ENCODE results near the gene FLT3.
"Not testable (repeated sequence)": the region's sequence is repeated elsewhere in the genome, so short reads cannot be mapped to it uniquely, and the experiment has no call there.

Gene FLT3

DNA sequence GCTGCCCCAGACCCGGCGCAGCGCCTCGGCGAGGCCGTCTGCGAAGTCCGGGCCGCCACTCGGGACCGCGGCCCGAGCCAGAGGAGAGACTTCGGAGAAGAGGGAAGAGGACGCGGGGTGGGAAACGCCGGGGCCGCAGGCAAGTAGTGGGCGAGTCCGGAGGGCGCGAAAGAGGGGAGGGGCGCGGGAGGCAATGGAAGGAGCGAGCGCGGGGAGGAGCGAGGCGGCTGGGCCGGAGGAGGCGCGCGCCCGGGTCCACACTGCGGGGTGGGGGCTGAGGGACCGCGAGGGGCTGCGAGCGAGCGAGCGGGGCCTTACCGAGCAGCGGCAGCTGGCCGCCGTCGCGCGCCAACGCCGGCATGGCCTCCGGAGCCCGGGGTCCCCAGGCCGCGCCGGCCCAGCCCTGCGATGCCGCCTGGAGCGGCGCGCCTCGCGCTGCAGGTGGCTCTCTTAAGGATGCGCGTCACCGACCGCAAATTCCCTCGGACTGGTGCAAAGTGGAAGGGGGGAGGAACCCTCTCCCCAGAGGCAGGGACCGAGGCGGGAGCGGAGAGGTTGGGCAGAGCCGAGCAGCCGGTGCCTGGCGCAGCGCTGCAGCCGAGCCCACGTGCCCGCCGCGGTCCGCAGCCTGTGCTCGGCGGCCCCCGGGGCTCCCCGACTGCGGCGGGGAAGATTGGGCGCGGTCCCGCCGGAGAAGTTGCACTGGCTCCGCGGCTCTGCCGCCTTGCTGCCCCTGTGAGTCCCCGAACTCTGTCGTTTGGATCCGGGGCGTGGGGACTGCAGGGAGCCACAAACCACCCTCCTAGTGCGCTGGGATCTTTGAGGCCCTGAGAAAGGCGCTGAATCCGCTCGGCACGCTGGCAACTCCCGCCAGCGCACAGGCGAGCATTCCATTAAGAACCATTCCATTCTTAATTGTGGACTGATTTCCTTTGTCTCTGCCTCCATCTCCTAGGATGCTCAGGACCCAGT lies at the start of gene FLT3:
Gene FLT3 (minus strand): TSS at position 427 of the 972 bp plus-strand sequence. CDS start 66 bp downstream, at position 361.
- peak; percentile 10 for DNase-seq (ENCODE audit: low spot score)

DNA sequence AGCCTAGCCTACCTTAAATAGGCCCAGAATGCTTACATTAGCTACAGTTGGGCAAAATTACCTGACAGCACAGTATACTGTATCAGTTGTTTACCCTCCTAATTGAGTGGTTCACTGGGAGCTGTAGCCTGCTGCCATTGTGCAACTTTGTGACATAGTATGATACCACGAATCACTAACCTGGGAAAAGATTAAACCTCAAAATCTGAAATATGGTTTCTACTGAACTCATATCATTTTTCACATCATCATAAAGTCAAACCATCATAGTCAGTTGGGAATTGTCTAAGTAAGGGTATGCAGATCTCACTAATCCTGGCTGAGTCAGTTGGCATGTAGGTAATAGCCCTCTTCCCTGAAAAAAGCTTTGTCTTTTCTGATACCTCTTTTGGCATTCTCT lies 47.1 kb upstream of the FLT3 start:
- DNase-seq (ENCODE audit: low spot score), result no peak

DNA sequence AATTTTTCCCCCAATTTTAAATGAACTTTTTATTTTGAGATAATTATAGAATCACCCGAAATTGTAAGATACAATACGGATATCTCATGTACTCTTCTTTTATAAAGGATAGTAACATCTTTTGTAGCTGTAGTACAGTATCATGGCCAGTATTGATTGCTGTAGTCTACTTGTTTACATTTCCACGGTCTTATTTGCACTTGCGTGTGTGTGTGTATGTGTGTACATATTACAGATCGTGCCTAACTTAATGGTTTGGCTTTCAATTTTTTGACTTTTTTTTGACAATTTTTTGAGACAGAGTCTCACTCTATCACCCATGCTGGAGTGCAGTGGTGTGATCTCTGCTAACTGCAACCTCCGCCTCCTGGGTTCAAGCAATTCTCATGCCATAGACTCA lies 44.7 kb upstream of the FLT3 start:
- no peak for DNase-seq (ENCODE audit: low spot score)

DNA sequence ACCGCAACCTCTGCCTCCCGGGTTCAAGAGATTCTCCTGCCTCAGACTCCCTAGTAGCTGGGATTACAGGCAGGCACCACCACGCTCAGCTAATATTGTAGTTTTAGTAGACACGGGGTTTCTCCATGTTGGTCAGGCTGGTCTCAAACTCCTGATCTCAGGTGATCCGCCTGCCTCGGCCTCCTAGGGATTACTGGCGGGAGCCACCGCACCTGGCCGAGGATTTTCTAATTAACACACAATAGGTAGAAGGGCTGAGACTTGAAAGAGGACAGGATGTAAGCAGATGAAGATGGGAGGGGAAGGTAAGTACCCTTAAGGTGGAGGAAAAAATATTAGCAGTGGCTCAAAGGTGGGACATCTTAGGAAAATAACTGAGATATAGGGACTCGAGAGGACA lies 41.2 kb upstream of the FLT3 start:
- not testable (repeated sequence) for DNase-seq (ENCODE audit: low spot score)

DNA sequence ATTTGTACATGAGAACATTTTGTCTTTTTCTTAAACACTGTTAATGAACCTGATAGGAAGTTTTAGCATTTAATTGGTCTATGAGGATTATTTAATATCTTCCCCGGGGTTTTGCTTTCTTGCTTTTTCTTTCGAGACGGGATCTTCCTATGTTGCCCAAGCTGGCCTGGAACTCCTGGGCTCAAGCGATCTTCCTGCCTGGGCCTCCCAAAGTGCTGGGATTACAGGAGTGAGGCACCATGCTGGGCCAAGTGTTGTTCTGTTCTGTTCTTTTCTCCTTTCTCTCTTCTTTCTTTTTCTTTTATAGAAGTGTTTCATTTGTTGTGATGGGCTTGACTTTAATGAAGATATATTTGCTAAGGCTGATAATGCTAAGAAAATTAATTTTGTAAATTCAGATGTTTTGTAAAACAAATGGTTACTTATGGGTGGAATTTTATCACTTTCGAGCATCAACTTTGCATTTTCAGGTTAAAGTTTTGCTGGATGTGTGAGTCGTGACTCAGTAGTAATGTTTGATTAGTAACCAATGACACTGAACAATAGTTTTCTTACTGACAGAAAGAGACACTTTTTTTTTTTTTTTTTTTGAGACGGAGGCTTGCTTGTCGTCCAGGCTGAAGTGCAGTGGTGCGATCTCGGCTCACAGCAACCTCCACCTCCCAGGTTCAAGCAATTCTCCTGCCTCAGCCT lies 40.2 kb upstream of the FLT3 start:
- no peak for DNase-seq (ENCODE audit: low spot score)

DNA sequence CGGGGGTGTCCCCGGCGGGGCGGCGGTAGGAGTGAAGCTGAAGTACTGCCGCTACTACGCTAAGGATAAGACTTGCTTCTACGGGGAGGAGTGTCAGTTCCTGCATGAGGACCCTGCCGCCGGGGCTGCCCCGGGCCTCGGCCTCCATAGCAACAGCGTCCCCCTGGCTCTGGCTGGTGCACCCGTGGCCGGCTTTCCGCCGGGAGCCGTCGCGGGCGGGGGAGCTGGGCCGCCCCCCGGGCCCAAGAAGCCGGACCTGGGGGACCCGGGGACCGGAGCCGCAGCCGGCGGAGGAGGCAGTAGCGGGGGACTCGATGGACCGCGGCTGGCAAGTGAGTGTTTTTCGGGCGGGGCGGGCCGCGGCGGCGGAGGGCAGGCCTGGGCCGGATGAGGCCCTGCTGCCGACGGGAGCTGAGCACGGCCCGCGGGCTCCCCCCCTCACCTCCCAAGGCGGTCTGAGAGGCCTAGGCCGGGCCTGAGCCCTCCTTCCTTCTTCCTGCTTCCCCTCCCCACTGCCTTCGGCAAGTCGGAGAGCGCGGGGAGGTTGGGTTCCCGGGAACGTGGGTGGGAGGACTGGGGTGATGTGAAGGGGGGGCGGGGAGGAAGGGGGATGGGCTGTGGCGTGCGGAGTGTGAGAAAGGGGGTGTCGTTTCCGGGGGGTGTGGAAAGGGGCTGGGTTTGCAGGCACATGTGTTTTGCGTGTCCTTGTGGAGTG lies 38.5 kb upstream of the FLT3 start:
- peak; percentile 88 for DNase-seq (ENCODE audit: low spot score)

DNA sequence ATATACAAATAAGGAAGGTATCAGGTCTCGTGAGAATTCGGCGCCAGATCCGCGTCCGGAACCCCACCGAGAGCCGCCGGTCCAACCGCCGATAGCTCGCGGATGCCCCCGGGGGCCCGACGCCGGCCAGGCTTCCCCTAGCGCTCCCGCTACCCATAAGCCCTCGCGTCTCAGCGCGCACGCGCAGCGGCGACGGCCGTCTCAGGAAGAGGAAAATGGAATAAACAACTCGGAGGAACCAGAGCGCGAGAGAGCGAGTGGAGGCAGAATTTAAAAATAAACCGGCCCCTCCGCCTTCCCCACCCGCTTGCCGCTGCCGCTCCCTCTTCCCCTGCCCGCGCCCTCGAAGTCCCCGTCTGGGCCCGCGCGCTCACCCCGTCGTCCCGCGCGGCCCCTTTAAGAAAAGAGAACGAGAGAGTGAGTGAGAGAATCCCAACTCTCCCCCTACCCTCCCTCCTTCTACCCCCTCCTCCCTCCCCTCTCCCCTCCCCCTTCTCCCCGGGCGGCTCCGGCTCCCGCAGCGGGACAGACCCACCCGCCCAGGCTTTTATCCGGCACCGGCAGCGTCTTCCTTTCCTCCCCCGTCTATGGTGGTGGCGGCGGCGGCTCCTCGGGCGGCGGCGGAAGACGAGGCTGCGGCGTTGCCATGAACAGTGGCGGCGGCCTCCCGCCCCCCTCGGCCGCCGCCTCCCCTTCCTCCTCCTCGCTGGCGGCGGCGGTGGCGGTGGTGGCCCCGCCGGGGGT lies 37.8 kb upstream of the FLT3 start, which contains the start of gene PAN3:
Gene PAN3 (plus strand): TSS at position 534 of the 744 bp plus-strand sequence. CDS start 113 bp downstream, at position 647.
- peak; percentile 93 for DNase-seq (ENCODE audit: low spot score)

DNA sequence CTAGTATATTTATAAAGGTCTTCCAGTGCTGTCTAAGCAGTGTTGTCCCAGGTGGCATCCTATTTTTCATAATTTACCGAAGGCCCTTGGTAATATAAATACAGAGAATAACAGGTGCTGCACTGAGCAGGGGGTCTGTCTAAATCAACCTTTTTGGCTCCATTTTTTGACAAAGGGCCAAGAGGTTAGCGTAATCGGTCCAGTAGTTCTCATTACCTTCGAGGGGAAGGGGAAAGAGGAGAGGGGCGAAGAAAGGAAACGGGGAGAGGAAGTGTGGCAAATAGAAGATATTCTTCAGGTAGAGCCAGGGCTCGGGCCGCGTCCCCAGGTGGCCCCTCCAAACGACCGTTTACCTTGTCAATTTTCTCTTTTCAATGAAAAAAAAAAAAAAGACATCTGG lies 37.2 kb upstream of the FLT3 start:
- DNase-seq (ENCODE audit: low spot score), result no peak

DNA sequence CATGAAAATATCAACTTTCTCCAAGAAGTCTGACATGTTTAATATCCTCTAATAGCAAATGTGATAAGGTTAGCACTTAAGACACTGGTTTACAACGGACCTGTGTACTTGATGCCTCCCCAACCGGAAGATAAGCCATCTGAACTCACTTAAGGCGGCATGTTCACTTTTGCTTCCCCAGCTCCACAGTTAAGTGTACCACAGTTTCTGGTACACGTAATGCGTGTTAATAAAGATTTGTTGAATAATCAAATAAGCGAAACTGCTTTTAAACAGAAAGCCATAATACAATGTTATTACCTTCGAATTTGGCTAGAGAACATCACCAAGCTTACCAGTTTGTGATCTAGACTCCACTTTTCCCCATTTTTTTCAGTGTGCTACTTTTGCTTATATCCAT lies 36.5 kb upstream of the FLT3 start:
- peak; percentile 17 for DNase-seq (ENCODE audit: low spot score)

DNA sequence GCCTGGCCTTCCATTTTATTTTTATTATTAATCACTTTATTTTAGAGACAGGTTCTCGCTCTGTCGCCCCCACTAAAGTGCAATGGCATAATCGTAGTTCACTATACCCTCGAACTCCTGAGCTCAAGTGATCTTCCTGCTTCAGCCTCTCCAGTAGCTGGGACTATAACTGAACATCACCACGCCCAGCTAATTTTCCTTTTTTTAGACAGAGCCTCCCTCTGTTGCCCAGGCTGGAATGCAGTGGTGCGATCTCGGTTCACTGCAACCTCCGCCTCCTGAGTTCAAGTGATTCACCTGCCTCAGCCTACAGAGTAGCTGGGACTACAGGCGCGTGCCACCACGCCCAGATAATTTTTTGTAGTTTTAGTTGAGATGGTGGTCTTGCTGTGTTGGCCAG lies 31.3 kb upstream of the FLT3 start:
- no peak for DNase-seq (ENCODE audit: low spot score)

DNA sequence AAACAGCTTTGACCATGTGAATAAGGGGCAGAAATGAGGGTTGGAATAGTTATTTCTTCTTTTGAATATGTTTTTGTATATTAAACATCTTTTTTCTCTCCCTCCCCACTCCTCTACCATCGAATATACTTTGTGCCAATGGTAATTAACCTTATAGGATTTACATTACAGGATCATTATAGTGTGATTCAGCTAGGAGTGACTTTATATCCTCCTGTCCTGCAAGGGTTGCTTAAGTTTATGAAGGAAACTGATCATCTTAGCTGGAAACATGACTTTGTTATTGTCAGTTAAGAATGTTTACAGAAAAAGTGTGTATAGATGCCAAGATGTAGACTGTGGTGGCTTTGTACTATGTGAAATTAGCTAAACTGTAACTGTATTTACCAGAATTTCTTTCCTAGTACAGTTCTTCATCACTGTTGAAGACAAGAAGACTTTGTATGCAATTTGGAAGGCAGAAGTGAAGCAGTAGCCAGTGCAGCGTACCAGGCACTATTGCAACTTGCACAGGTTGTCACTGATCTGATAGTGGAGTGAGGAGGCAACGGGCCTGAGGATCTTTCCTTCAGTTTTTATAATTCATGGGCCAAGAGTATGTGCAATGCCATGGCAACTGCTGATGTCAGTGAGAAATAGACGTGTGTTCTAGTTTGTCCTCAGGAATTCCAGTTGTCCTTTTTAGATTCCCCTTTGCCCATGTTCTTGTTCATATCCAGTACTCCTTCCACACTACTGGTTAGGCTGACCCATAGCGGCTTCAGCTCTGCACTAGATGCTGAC lies 29.7 kb upstream of the FLT3 start:
- no peak for DNase-seq (ENCODE audit: low spot score)

DNA sequence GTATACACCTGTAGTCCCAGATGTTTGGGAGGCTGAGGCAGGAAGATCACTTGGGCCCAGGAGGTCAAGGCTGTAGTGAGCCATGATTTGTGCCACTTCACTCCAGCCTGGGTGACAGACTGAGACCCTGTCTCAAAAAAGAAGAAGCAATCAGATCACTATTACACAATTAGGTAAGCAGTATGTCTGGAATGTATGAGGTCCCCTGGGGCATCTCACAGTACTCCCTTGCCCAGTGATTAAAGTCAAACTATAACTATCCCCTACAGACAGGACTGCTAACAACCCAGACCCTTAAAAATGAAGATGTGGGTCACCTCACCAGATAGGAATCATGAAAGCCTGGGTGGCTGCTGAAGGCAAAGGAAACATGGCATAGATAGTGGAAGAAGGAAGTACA lies 28.6 kb upstream of the FLT3 start:
- no peak for DNase-seq (ENCODE audit: low spot score)

DNA sequence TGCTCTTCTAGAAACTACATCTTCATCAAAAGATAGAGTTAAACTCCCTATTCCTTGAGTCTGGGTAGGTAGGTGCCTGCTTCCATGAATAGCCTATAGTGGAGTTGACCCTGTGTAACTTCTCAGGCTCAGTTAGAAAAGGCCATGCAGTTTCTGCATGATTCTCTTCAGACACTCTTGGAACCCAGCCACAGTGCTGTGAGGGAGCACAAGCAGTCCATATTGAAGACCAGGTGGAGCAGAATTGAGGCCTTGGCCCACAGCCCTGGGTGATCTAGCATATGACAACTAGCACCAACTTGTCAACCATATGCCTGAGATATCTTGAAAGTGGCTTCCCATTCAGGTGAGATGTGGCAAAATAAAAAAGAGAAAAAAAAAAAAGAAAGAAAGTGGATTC lies 27.7 kb upstream of the FLT3 start:
- no peak for DNase-seq (ENCODE audit: low spot score)

DNA sequence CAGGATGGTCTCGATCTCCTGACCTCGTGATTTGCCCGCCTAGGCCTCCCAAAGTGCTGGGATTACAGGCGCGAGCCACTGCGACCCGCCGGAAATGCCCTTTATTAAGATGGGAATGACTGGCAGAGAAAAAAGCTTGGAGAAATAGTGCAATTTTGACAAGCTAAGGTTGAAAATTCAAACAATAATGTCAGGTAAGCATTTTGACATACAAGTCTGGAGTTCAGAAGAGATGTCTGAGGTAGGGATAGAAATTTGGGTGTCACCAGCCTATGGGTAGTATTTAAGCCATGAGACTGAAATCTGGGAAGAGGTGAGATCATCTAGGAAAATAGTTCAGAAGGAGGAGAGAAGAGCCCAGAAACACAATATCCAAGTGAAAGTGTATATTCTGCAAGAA lies 20.8 kb upstream of the FLT3 start:
- DNase-seq (ENCODE audit: low spot score), result no peak

DNA sequence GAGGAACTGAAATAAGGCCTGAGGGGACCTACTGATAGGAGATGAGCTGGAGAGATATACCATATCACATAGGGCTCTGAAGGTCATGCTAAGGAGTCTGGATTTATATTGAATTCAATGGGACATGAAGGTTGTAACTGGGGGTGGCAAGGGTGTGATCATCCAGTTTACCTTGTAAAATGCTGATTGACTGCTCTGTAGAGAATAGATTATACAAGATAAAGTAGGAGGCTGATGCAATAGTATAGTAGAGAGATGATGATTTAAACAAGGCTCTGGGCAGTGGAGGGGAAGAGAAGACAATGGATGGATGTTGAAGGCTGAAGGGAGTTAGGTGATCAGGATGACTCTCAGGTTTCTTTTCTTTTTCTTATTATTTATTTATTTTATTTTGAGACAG lies 19.9 kb upstream of the FLT3 start:
- DNase-seq (ENCODE audit: low spot score), result no peak

DNA sequence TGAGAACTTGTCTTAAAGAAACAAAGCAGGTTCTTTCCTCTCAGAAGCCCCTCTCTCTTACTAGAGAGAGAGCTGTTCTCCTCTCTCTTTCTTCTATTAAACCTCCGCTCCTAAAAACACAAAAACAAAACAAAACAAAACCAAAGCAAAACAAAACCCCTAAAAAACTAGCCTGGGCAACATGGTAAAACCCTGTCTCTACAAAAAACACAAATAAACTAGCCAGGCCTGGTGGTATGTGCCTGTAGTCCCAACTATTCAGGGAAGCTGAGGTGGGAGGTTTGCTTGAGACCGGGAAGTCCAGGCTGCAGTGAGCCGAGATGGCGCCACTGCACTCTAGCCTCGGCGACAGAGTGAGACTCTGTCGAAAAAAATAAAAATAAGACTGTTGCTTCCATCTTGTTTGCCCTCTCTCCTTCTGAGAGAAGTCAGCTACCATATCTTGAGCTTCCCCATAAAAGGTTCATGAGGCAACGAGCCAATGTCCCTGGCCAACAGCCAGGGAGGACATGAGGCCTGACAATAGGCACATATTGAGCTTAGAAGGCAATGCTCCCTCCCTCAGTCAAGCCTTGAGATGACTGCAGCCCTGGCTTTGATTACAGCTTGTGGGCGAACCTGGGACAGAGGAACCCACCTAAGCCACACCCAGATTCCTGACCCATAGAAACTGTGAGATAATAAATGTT lies 17.5 kb upstream of the FLT3 start:
- DNase-seq (ENCODE audit: low spot score), result no peak

DNA sequence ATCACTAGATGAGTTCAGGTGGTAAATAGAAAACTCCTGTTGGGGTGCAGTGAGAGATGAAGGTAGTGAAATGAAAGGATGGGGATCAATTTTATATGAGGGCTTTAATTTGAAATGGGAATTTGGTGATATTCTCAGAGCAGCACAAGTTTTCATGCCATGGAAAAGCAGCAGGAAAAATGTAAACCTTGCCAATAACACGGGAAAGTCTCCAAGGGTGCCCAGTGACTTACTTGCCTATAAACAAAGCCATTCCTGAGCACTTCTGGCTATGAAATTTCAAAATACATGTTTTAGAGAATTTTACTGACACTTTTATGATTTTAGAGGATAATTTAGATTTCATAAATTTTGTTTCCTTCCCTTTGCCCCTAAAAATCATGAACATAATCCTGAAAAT lies 16.4 kb upstream of the FLT3 start:
- no peak for DNase-seq (ENCODE audit: low spot score)

DNA sequence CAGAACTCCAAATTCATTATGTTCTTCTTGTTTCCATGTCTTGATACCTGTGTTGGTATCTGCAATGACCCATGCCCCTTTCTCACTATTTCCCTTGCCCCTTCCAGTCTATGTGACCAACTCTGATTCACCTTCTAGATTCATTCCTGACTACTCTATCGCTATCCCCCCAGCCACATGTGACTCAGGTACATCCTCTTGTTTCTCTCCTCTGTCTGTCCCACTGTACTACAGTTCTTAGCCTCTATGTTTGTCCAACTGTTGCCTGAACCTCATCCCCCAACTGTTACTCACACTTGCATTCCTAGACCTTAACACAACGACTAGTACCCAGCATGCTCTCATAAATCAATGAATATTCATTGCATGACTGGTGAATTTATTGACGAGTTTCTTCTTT lies 10.0 kb upstream of the FLT3 start:
- no peak for DNase-seq (ENCODE audit: low spot score)

DNA sequence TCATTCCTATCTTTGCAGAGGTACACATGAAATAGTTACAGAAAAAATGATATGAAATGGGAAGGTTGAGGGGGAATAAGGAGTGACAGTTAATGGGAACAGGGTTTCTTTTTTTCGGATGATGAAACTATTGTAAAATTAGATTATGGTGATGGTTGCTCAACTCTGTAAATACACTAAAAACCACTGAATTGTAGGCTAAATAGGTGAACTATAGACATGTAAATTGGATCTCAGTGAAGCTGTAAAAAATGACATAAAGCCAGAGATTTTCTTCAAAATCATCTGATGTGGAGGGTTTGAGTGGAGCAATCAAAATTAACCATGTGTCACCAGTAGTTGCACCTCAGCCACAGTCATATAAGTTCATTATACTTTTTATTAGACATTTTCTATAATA lies 6.6 kb upstream of the FLT3 start:
- DNase-seq (ENCODE audit: low spot score), result no peak

DNA sequence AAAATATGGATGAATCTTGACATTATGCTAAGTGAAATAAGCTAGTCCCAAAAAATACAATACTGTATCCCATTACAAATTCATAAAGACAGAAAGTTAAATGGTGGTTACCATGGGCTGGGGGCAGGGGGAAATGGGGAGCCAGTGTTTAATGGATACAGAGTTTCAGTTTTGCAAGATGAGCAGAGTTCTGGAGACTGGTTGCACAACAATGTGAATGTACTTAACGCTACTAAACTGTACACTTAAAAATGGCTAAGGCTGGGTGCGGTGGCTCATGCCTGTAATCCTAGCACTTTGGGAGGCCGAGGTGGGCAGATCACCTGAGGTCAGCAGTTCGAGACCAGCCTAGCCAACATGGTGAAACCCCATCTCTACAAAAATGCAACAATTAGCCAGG lies 1.5 kb upstream of the FLT3 start:
- not testable (repeated sequence) for DNase-seq (ENCODE audit: low spot score)

Data from CD4-positive, alpha-beta T cell treated with Interleukin-2 at 100 ng/mL for 4 hours (primary cell).